Measurements from ENCODE around the gene SLC2A9.

The SLC2A9 gene

GRCh38 chr4:10045481-10045880, 24.2 kb upstream of the SLC2A9 start:
- DNase-seq (ENCODE audit: low spot score), result peak; percentile 81

GRCh38 chr4:10041036-10041435, 19.7 kb upstream of the SLC2A9 start:
- DNase-seq (ENCODE audit: low spot score), result no peak

- no peak for DNase-seq (ENCODE audit: low spot score)
These were observed 19.0 kb upstream of the SLC2A9 start for GRCh38 chr4:10040049-10040892.

- no peak for DNase-seq (ENCODE audit: low spot score)
These were observed 15.6 kb upstream of the SLC2A9 start for GRCh38 chr4:10036807-10037342.

GRCh38 chr4:10035130-10035529, 13.8 kb upstream of the SLC2A9 start:
- DNase-seq (ENCODE audit: low spot score), result no peak

- DNase-seq (ENCODE audit: low spot score), result no peak
These were observed 13.4 kb upstream of the SLC2A9 start for GRCh38 chr4:10034612-10035104.

- no peak for DNase-seq (ENCODE audit: low spot score)
These were observed 12.8 kb upstream of the SLC2A9 start for GRCh38 chr4:10034136-10034535.

- no peak for DNase-seq (ENCODE audit: low spot score)
These were observed 12.0 kb upstream of the SLC2A9 start for GRCh38 chr4:10033191-10033881.

GRCh38 chr4:10032625-10033024, 11.3 kb upstream of the SLC2A9 start:
- DNase-seq (ENCODE audit: low spot score), result peak; percentile 48

GRCh38 chr4:10031668-10032590, 10.6 kb upstream of the SLC2A9 start:
- no peak for DNase-seq (ENCODE audit: low spot score)

- no peak for DNase-seq (ENCODE audit: low spot score)
These were observed 9.8 kb upstream of the SLC2A9 start for GRCh38 chr4:10030972-10031667.

- DNase-seq (ENCODE audit: low spot score), result no peak
These were observed 8.1 kb upstream of the SLC2A9 start for GRCh38 chr4:10029403-10029802.

GRCh38 chr4:10028910-10029309, 7.6 kb upstream of the SLC2A9 start:
- peak; percentile 35 for DNase-seq (ENCODE audit: low spot score)

- DNase-seq (ENCODE audit: low spot score), result no peak
These were observed 5.2 kb upstream of the SLC2A9 start for GRCh38 chr4:10026485-10026884.

- DNase-seq (ENCODE audit: low spot score), result no peak
These were observed 4.0 kb upstream of the SLC2A9 start for GRCh38 chr4:10025230-10025806.

- no peak for DNase-seq (ENCODE audit: low spot score)
These were observed 3.0 kb upstream of the SLC2A9 start for GRCh38 chr4:10024303-10024702.

GRCh38 chr4:10023806-10024205, 2.5 kb upstream of the SLC2A9 start:
- no peak for DNase-seq (ENCODE audit: low spot score)

GRCh38 chr4:10023050-10023419, 1.7 kb upstream of the SLC2A9 start:
- no peak for DNase-seq (ENCODE audit: low spot score)

- no peak for DNase-seq (ENCODE audit: low spot score)
These were observed 1.2 kb upstream of the SLC2A9 start for GRCh38 chr4:10022346-10023049.

GRCh38 chr4:10021653-10022023, 341 bp upstream of the SLC2A9 start:
- no peak for DNase-seq (ENCODE audit: low spot score)

All from LoVo (cell line).